Stomach (tissue), 4 donors: ENCODE results near the gene TLL2.

Source experiments
- CTCF ChIP-seq, 7 experiments: fragments of 450-650 bp in 4 of 7; fragments of 200-600 bp in 3 of 7; sonication (generic) in 3 of 7; IDR thresholded peaks; one replicate each; pipeline ENCODE4 v1.5.1; 2016 to 2019; ENCODE audit warnings: antibody characterized with exemption in 7 of 7, control low read depth in 2 of 7, mild to moderate bottlenecking in 1 of 7
- EP300 ChIP-seq: sonication (generic); formaldehyde crosslinking; IDR thresholded peaks from one replicate; pipeline ENCODE4 v1.6.1; 2017; ENCODE audit warnings: antibody characterized with exemption

- TF ChIP-seq CTCF (IDR thresholded peaks at IDR 0.05) (no peak), EP300 (no peak)
These were observed 98.4 kb downstream of the TLL2 start for GRCh38 chr10:96415150-96415890.
